GM21786 (cell line): ENCODE data around the gene KRTAP2-2.
"Not testable (repeated sequence)": the region's sequence is repeated elsewhere in the genome, so short reads cannot be mapped to it uniquely, and the experiment has no call there.

Experiments
- ATAC-seq: cut with Tn5 transposase; IDR thresholded peaks from one replicate; pipeline ENCODE4 v1.9.1; 2021; ENCODE audit not compliant: unreplicated experiment

The KRTAP2-2 gene

DNA sequence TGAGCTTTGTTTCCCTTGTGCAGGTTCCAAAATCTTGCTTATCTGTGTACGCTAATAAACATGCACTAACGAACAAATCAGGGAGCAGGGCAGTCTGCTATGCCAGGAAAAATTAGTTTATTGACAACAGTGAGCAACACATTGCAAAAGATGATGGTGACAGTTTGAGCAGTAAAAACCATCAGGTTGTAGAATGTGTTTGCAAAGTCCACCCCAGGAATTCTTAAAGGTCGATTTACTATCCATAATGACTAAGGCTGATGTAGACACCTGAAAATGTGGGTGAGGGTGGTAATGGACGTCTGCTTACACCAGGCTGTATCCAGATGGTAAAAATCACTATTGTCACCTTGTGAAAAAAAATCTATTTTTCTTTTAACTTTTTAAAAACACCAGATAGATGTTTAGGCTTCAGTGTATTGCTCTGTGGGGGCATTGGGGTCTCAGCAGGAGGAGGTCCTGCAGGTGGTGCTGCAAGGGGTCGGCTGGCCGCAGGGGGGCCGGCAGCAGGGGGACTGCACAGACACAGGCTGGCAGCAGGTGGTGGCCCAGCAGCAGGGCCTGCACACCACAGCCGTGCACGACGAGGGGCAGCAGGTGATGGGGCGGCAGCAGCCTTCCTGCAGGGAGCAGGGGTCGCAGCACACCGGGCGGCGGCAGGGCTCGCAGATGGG, 10.1 kb upstream of the KRTAP2-2 start:
- not testable (repeated sequence) for ATAC-seq

- no peak for ATAC-seq
Observed at GRCh38 chr17:41064301-41064700, 9.3 kb upstream of the KRTAP2-2 start.

DNA sequence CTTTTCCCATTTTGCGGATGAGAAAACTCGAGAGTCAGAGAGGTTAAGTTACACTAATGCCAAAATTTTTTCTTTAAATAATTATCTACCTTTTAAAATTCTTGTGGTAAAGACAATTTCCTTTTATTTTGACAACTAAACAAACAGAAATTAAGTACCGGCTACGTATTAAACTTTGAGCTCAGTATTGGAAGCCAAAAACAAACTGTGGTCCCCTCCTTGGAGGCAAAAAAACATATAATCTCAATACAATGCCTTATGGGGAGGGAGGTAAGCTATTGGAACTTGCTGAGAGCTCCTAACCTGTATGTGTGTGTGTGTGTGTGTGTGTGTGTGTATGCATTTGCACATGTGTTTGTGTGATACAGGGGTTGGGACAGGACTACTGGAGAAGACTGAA, 8.4 kb upstream of the KRTAP2-2 start:
- ATAC-seq = no peak

GRCh38 chr17:41061964-41062363, 6.9 kb upstream of the KRTAP2-2 start:
- ATAC-seq = no peak

DNA sequence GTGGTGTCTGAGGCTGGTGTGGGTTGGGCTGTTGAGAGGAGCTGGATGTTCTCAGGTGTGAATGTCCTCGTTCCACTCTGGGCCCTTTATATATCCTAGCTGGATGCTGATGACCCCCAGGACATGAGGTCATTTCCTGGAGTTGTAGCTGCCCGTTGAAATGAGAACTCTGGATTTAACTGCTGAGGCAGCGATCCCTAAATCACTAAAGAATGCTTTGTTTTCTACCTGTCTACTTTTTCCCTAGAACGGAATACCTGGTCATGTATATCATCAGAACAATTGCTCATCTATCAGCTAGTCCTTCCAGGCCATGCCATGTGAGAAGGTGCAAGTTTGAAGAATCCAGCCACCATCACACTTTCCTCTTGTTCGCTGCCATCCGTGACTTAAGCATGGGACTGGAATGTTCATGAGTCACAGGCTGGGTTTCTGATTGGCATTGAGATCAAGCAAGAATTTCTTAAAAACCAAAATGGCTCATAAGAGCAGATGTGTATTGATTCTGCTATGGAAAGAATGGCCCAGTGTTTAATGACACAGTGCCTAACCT, 5.1 kb upstream of the KRTAP2-2 start, which contains the start of gene KRTAP2-3:
Gene KRTAP2-3 (minus strand): TSS at position 63 of the 553 bp plus-strand sequence. CDS start 64 bp downstream, outside the sequence.
- ATAC-seq = no peak

DNA sequence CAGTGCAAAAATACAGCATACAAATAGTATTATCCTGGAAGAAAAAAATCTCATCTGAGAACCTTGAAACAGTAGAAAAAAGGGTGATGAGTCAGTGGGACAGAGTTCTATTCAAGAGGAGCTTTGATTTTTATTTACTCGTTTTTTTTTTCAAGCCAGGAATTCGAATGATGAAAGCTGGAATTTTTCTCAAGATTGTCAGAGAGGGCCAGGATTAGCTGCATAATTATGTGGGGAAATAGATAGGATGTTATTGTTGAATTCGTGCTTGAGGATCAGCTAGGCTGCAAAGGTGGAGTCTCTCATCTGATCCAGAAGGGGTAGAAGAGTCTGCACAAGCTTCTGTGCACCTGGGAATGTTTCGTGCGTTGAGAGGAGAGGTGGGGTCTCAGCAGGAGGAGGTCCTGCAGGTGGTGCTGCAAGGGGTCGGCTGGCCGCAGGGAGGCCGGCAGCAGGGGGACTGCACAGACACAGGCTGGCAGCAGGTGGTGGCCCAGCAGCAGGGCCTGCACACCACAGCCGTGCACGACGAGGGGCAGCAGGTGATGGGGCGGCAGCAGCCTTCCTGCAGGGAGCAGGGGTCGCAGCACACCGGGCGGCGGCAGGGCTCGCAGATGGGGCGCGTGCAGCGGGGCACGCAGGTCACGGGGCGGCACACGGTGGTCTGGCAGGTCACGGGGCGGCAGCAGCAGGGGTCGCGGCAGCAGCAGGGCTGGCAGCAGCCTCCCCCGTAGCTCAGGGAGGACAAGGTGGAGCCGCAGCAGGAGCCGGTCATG, 4.4 kb upstream of the KRTAP2-2 start:
- ATAC-seq = not testable (repeated sequence)

- ATAC-seq = no peak
Observed at GRCh38 chr17:41058741-41059140, 3.7 kb upstream of the KRTAP2-2 start.

- ATAC-seq = no peak
Observed at GRCh38 chr17:41057547-41057946, 2.5 kb upstream of the KRTAP2-2 start.

DNA sequence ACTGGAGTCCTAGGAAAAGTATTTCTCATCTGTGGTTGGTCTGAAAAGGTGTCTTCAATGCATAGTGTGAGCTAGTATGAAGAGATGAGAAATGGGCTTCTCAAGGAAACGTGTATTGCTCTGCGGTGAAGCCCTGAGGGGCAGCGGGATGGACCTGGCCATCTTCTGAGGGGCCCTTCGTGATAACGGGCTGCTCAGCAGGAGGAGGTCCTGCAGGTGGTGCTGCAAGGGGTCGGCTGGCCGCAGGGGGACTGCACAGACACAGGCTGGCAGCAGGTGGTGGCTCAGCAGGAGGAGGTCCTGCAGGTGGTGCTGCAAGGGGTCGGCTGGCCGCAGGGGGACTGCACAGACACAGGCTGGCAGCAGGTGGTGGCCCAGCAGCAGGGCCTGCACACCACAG, 474 bp downstream of the KRTAP2-2 start:
- not testable (repeated sequence) for ATAC-seq

- ATAC-seq = no peak
Observed at GRCh38 chr17:41054025-41054424, 1.0 kb downstream of the KRTAP2-2 start.

- ATAC-seq = no peak
Observed at GRCh38 chr17:41052566-41052965, 2.5 kb downstream of the KRTAP2-2 start.

DNA sequence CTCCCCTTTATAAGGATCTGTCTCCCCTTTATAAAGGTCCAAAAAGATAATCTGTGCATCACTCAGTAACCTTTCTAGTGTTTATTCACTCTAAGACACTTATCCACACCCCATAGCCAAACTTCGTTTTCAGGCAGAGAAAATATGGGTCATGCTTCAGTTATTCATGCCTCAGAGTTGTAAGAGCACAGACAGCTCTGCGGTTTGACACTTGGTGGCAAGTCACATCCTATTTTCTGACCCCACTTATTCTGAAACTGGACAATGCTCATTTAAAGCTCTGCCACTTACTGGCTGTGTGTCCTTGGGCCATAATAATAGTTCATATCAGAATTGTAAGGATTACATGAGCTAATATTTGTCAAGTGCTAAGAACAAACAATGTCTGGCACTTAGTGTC, 5.9 kb downstream of the KRTAP2-2 start:
- ATAC-seq = no peak

DNA sequence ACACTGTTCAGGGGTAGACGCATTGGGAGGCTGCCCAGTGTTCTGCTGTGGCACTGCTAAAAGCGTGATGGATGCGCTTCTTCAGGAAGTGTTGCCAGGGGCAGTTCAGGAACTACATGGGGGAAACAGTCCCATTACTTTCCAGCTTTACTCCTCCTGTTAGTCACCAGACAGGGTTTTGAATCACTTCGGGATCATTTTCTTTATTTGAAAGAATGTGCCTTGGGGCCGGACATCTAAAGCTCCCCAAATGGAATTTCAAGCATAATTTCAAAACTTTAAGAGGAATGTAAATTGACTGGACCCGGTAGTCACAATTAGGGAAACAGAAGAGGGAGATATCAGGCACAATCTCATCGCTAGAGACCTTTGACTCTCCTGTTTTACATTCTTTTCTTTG, 6.6 kb downstream of the KRTAP2-2 start:
- ATAC-seq = no peak

DNA sequence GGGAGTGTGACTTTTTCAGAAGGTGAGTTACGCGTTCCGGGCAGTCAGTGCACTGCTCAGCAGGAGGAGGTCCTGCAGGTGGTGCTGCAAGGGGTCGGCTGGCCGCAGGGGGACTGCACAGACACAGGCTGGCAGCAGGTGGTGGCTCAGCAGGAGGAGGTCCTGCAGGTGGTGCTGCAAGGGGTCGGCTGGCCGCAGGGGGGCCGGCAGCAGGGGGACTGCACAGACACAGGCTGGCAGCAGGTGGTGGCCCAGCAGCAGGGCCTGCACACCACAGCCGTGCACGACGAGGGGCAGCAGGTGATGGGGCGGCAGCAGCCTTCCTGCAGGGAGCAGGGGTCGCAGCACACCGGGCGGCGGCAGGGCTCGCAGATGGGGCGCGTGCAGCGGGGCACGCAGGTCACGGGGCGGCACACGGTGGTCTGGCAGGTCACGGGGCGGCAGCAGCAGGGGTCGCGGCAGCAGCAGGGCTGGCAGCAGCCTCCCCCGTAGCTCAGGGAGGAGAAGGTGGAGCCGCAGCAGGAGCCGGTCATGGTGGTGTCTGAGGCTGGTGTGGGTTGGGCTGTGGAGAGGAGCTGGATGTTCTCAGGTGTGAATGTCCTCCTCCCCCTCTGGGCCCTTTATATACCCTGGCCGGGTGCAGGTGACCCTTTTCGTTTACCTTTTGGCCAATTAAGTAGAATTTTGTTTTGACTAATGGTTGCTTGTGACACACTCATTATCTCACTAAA, 8.1 kb downstream of the KRTAP2-2 start, which contains the start of gene KRTAP2-1:
Gene KRTAP2-1 (minus strand): TSS at position 582 of the 731 bp plus-strand sequence. CDS start 49 bp downstream, at position 533.
- not testable (repeated sequence) for ATAC-seq

DNA sequence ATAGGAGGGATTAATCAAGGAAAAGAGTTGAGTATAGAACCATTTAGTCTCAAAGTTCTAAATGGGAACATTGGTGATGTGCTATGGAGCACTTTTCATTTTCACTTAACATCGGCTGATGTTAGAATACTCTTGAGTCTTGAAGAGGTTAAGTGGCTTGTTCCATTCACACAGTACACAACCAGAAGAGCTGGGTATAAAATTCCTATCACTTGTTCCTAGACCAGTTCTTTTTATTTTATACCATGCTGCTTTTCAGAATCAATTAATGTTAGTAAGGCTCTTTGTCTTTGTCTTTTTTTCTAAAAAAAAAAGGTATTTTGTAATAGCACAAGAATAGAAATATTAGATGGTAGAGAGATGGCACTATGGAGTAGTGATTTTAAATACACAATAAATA, 12.1 kb downstream of the KRTAP2-2 start:
- no peak for ATAC-seq

- ATAC-seq = not testable (repeated sequence)
Observed at GRCh38 chr17:41040783-41041571, 14.1 kb downstream of the KRTAP2-2 start, which contains the start of gene KRTAP1-1. Gene KRTAP1-1 (minus strand): TSS chr17:41041450. CDS start chr17:41041397, 53 bp downstream.

DNA sequence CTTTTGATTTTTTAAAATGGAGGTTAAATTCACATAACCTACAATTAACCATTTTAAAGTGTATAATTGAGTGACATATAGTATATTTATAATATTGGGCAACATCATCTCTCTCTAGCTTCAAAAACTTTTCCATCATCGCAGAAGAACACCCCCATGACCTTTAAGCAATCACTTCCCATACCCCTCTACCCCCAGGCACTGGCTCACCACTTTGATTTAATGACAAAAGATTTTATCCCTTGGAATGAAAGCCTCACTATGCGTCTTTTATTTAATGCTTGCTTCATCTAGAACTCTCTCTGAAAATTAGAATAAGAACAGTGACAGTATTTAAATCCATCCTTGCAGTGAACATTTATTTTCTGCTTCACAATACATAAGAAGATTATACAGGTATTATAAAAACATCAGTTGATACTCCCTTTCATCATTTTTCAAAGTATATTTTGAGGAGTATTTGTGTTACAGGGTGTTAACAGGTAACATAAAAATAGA, 17.1 kb downstream of the KRTAP2-2 start:
- ATAC-seq = no peak

DNA sequence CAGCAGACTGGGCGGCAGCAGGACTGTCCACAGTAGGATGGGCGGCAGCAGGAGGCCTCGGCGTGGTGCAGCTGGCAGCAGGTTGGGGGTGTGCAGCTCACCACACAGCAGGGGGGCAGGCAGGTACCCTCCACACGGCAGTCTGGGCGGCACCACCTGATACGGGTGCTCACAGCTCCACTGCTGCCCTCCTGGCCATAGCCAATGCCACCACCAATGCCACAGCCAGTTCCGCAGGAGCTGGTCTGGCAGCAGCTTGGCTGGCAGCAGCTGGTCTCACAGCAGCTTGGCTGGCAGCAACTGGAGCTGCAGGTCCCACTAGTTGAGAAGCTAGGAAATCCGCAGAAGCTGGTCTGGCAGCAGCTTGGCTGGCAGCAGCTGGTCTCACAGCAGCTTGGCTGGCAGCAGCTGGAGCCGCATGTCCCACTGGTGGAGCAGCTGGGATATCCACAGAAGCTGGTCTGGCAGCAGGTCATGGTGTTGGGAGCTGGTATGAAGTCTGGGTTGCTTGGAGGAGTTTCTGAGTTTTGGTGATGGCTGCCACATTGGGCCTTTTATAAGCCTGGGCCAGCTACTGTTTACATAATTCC, 20.6 kb downstream of the KRTAP2-2 start, which contains the start of gene KRTAP1-3:
Gene KRTAP1-3 (minus strand): TSS at position 529 of the 590 bp plus-strand sequence. CDS start 53 bp downstream, at position 476.
- not testable (repeated sequence) for ATAC-seq

DNA sequence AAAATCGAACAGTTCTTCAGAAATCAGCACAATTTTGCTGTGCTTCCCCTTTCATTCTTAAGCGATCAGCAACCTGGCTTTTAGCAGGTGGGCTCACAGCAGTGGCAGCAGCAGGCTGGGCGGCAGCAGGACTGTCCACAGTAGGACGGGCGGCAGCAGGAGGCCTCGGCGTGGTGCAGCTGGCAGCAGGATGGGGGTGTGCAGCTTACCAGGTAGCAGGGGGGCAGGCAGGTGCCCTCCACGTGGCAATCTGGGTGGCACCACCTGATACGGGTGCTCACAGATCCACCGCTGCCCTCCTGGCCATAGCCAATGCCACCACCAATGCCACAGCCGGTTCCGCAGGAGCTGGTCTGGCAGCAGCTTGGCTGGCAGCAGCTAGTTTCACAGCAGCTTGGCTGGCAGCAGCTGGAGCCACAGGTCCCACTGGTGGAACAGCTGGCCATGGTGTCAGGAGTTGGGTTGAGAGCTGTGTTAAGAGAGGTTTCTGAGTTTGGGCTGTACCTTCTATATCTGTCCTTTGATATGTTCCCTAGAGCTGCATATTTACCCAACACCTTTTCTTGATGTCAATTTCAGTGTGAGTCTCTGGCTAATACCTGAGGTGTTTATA, 25.3 kb downstream of the KRTAP2-2 start, which contains the start of gene KRTAP1-4:
Gene KRTAP1-4 (minus strand): TSS at position 563 of the 613 bp plus-strand sequence. CDS start 117 bp downstream, at position 446.
- no peak for ATAC-seq
